K562 (cell line): ENCODE data around the gene DLG4. TPM values are rescaled to one million over a fixed set of nuclear protein-coding genes. Genes with fewer than 3 reads are reported as not detected.

Experiments
- ATAC-seq: fragments of 200-7000 bp; cut with Tn5 transposase; 3 replicates; pipeline ENCODE4 v1.9.1; 2020; ENCODE audit warnings: moderate library complexity
- BruUV-seq: library from RNA; stranded (reverse); fragments of 400-500 nt; replicated peaks from 2 replicates; lab custom pipeline; 2021; lab: Mats Ljungman, UMichigan
- CTCF ChIA-PET: fragments of 300-600 bp; formaldehyde crosslinking; extraction: SDS; loops from one replicate; lab custom pipeline; 2021; ENCODE audit warnings: low intra/inter-chr PET ratio; lab: Yijun Ruan, JAX
- POLR2A ChIA-PET: fragments of 300-600, 350-650 bp; sonication (Branson Sonifier 250); formaldehyde crosslinking; extraction: SDS; loops from one replicate; lab custom pipeline; 2021; ENCODE audit warnings: antibody characterized with exemption, inconsistent platforms; lab: Yijun Ruan, JAX
- DNase-seq, 4 experiments: peaks; one replicate each; pipeline versions ENCODE4 v3.0.0 to v3.0.0-alpha.2; 2011 to 2018; ENCODE audit warnings: low spot score in 3 of 4, mixed read lengths in 3 of 4; ENCODE audit errors: extremely low read depth in 1 of 4
- FAIRE-seq: peaks from 2 replicates; lab custom pipeline; 2011; peaks lifted over from hg19 to GRCh38; lab: Jason Lieb, UNC
- H2AFZ ChIP-seq: 2 replicates; pipeline ENCODE4 v1.6.0; 2011; ENCODE audit warnings: low read depth, low read length, control low read depth, inconsistent platforms
- H3K27ac ChIP-seq: fragments of 200-600 bp; 3 replicates; pipeline ENCODE4 v1.8.0; 2011; ENCODE audit warnings: low read depth, mild to moderate bottlenecking, control low read depth, inconsistent platforms, low read length, moderate library complexity, mixed read lengths; ENCODE audit errors: extremely low read depth
- H3K27me3 ChIP-seq, 2 experiments: fragments of 300-600 bp in 1 of 2; 2 replicates in 1 of 2; 3 replicates in 1 of 2; pipeline versions ENCODE4 v1.6.0 to v1.8.0; 2011; ENCODE audit warnings: inconsistent platforms in 2 of 2, low read length in 2 of 2, mild to moderate bottlenecking in 1 of 2, mixed read lengths in 1 of 2, moderate library complexity in 1 of 2; ENCODE audit not compliant: control insufficient read depth in 2 of 2, insufficient read depth in 2 of 2
- H3K36me3 ChIP-seq: fragments of 300-600 bp; 3 replicates; pipeline ENCODE4 v1.8.0; 2011; ENCODE audit warnings: mild to moderate bottlenecking, low read length, inconsistent platforms; ENCODE audit not compliant: control insufficient read depth, insufficient read depth
- H3K4me1 ChIP-seq, 2 experiments: fragments of 200-600 bp in 1 of 2; replicated peaks in 1 of 2; 2 replicates in 1 of 2; 3 replicates in 1 of 2; pipeline versions ENCODE4 v1.5.1 to v1.8.0; 2011; ENCODE audit warnings: inconsistent platforms in 2 of 2, low read length in 2 of 2, mild to moderate bottlenecking in 1 of 2, mixed read lengths in 1 of 2, moderate library complexity in 1 of 2; ENCODE audit not compliant: control insufficient read depth in 2 of 2, insufficient read depth in 2 of 2
- H3K4me2 ChIP-seq: 2 replicates; pipeline ENCODE4 v1.6.1; 2011; ENCODE audit warnings: low read length, control low read depth, inconsistent platforms, mixed read lengths; ENCODE audit not compliant: insufficient read depth
- H3K4me3 ChIP-seq: fragments of 200-600 bp; sonication (generic), shearing (Covaris generic); 2 replicates; pipeline ENCODE4 v1.5.1; 2016; ENCODE audit warnings: control low read depth, inconsistent platforms
- H3K79me2 ChIP-seq: fragments of 200-600 bp; 3 replicates; pipeline ENCODE4 v1.8.0; 2011; ENCODE audit warnings: low read length, inconsistent platforms; ENCODE audit not compliant: control insufficient read depth, insufficient read depth
- H3K9ac ChIP-seq, 2 experiments: 2 replicates each; pipeline versions ENCODE4 v1.6.0 to v1.6.1; 2011; ENCODE audit warnings: low read depth in 2 of 2, low read length in 2 of 2, control low read depth in 1 of 2, inconsistent platforms in 1 of 2, mild to moderate bottlenecking in 1 of 2, mixed read lengths in 1 of 2; ENCODE audit not compliant: insufficient read depth in 1 of 2
- H3K9me1 ChIP-seq: one replicate; pipeline ENCODE4 v1.6.0; 2011; ENCODE audit warnings: inconsistent platforms, mild to moderate bottlenecking, low read length, moderate library complexity; ENCODE audit not compliant: control insufficient read depth, insufficient read depth
- H3K9me3 ChIP-seq: replicated peaks from 2 replicates; pipeline ENCODE4 v1.5.1; 2011; ENCODE audit warnings: low read depth, low read length, inconsistent platforms; ENCODE audit not compliant: control insufficient read depth, insufficient read depth
- H4K20me1 ChIP-seq: replicated peaks from 2 replicates; pipeline ENCODE4 v1.6.1; 2011; ENCODE audit warnings: low read length, inconsistent platforms, mixed read lengths; ENCODE audit not compliant: control insufficient read depth, insufficient read depth
- ATF1 ChIP-seq, 2 experiments: fragments of 450-650 bp in 1 of 2; IDR thresholded peaks; 2 replicates each; pipeline ENCODE4 v1.6.1; 2016; ENCODE audit warnings: missing compliant biosample characterization in 1 of 2, missing genetic modification characterization in 1 of 2
- ATF7 ChIP-seq: fragments of 450-650 bp; IDR thresholded peaks from 2 replicates; pipeline ENCODE4 v1.7.1; 2014; ENCODE audit warnings: mild to moderate bottlenecking, moderate library complexity
- C11orf30 ChIP-seq: fragments of 450-650 bp; IDR thresholded peaks from 2 replicates; pipeline ENCODE4 v1.6.1; 2016; ENCODE audit warnings: low read depth, mild to moderate bottlenecking
- COPS2 ChIP-seq: fragments of 450-650 bp; conservative IDR thresholded peaks from 2 replicates; pipeline ENCODE4 v1.6.1; 2016; ENCODE audit warnings: mild to moderate bottlenecking, moderate library complexity
- CREB1 ChIP-seq, 2 experiments: sonication (generic) in 1 of 2; formaldehyde crosslinking in 1 of 2; IDR thresholded peaks; 2 replicates each; pipeline versions ENCODE4 v1.6.1 to v1.8.0; 2012 to 2022; ENCODE audit warnings: inconsistent platforms in 1 of 2, mild to moderate bottlenecking in 1 of 2, missing genetic modification reagents in 1 of 2, moderate library complexity in 1 of 2
- CREM ChIP-seq: IDR thresholded peaks from 2 replicates; pipeline ENCODE4 v1.6.1; 2014; ENCODE audit warnings: antibody characterized with exemption, low read depth
- DACH1 ChIP-seq: fragments of 450-650 bp; IDR thresholded peaks from 2 replicates; pipeline ENCODE4 v1.6.1; 2018; ENCODE audit not compliant: partially characterized antibody
- E2F3 ChIP-seq: fragments of 250-450 bp; sonication (Bioruptor Pico); IDR thresholded peaks from 2 replicates; pipeline ENCODE4 v1.4.0; 2020; ENCODE audit warnings: mild to moderate bottlenecking
- EGR1 ChIP-seq: fragments of 450-650 bp; conservative IDR thresholded peaks from 2 replicates; pipeline ENCODE4 v1.6.1; 2017; ENCODE audit warnings: mild to moderate bottlenecking
- JUN ChIP-seq, 2 experiments: sonication (generic) in 1 of 2; formaldehyde crosslinking in 1 of 2; IDR thresholded peaks; 2 replicates each; pipeline versions ENCODE4 v1.6.1 to v1.8.0; 2012 to 2022; ENCODE audit warnings: borderline replicate concordance in 2 of 2, mild to moderate bottlenecking in 2 of 2, improper control_type of control experiment in 1 of 2, low read depth in 1 of 2, low read length in 1 of 2, missing genetic modification reagents in 1 of 2
- JUND ChIP-seq, 2 experiments: IDR thresholded peaks; 2 replicates in 1 of 2; 3 replicates in 1 of 2; pipeline ENCODE4 v1.6.1; 2011; ENCODE audit warnings: borderline replicate concordance in 2 of 2, low read depth in 2 of 2, low read length in 2 of 2, improper control_type of control experiment in 1 of 2, missing biosample characterization in 1 of 2, missing genetic modification characterization in 1 of 2, missing genetic modification reagents in 1 of 2
- MTA1 ChIP-seq: fragments of 450-650 bp; IDR thresholded peaks from 2 replicates; pipeline ENCODE4 v1.6.1; 2017; ENCODE audit warnings: borderline replicate concordance
- SIN3B ChIP-seq: fragments of 450-650 bp; IDR thresholded peaks from 2 replicates; pipeline ENCODE4 v1.6.1; 2017; ENCODE audit warnings: low read depth, mild to moderate bottlenecking, moderate library complexity
- ZBTB7A ChIP-seq: IDR thresholded peaks from 2 replicates; pipeline ENCODE4 v1.6.1; 2011; ENCODE audit warnings: low read depth, mild to moderate bottlenecking, low read length, moderate library complexity, borderline replicate concordance; ENCODE audit not compliant: control insufficient read depth
- ZFX ChIP-seq: sonication (generic); formaldehyde crosslinking; IDR thresholded peaks from 2 replicates; pipeline ENCODE4 v1.8.0; 2022; ENCODE audit warnings: mild to moderate bottlenecking, missing genetic modification reagents, moderate library complexity
- ZKSCAN3 ChIP-seq: fragments of 250-450 bp; sonication (Bioruptor Pico); IDR thresholded peaks from 2 replicates; pipeline ENCODE4 v1.4.0; 2020
- ZNF445 ChIP-seq: fragments of 250-450 bp; sonication (Bioruptor Pico); IDR thresholded peaks from 2 replicates; pipeline ENCODE4 v1.4.0; 2020; ENCODE audit warnings: low read depth, mild to moderate bottlenecking, moderate library complexity
- WGBS: fragments of 100-300 bp; shearing (Covaris generic); methylation state at CpG from one replicate; pipeline ENCODE4 v1.1.6; 2016; ENCODE audit warnings: low coverage, mixed read lengths; ENCODE audit not compliant: insufficient coverage; ENCODE audit errors: missing lambda C conversion rate; 5-methylcytosine and 5-hydroxymethylcytosine counted together
- in situ Hi-C: fragments of 300-500 bp; cut with MboI; formaldehyde crosslinking; loops from 4 replicates; pipeline ENCODE4 v1.15.0; 2018; ENCODE audit warnings: inconsistent platforms, mixed read lengths
- intact Hi-C: fragments of 100-400 bp; cut with micrococcal nuclease; formaldehyde crosslinking; loops from 2 replicates; pipeline ENCODE4 v1.14.2; 2022
- polyA plus RNA-seq, 8 experiments: library from polyadenylated mRNA; depleted of rRNA in 4 of 8; stranded (reverse) in 5 of 8; unstranded in 3 of 8; fragments of >200 nt; fragmentation: Nextera tagmentation in 2 of 8; fragmentation: Illumina TruSeq in 1 of 8; extraction: Ambion mirVana in 2 of 8; extraction: Trizol in 1 of 8; gene quantifications; 2 replicates each; pipeline versions ENCODE4 v1.2.1 to v1.2.3, GENCODE V29; 2011 to 2014; ENCODE audit warnings: inconsistent platforms in 1 of 8, missing spikeins in 1 of 8
- total RNA-seq, 7 experiments: library from RNA; depleted of rRNA in 6 of 7; stranded (reverse); fragments of >200 nt in 6 of 7; fragmentation: Illumina TruSeq in 2 of 7; extraction: Trizol in 2 of 7; gene quantifications; 2 replicates each; pipeline versions ENCODE4 v1.2.1 to v1.2.3, GENCODE V29; 2011 to 2021; ENCODE audit warnings: low replicate concordance in 1 of 7
- TF ChIP-seq, protein P1 (sequence below), 2 experiments: fragments of 450-650 bp in 1 of 2; sonication (generic) in 1 of 2; formaldehyde crosslinking in 1 of 2; IDR thresholded peaks in 1 of 2; conservative IDR thresholded peaks in 1 of 2; 2 replicates each; pipeline versions ENCODE4 v1.6.1 to v1.8.1; 2016 to 2023; ENCODE audit warnings: mild to moderate bottlenecking in 2 of 2, moderate library complexity in 2 of 2, inconsistent platforms in 1 of 2, missing genetic modification reagents in 1 of 2
- TF ChIP-seq, protein P2 (sequence below): fragments of 250-450 bp; sonication (Bioruptor Pico); IDR thresholded peaks from 2 replicates; pipeline ENCODE4 v1.4.0; 2020

Gene DLG4
- total and polyA plus RNA-seq, 9 of the 15 experiments (the other 6 are each of a cell fraction or from before 2014, with no cell fraction given): 0.03 to 12.0 (median 4.1) TPM

DNA sequence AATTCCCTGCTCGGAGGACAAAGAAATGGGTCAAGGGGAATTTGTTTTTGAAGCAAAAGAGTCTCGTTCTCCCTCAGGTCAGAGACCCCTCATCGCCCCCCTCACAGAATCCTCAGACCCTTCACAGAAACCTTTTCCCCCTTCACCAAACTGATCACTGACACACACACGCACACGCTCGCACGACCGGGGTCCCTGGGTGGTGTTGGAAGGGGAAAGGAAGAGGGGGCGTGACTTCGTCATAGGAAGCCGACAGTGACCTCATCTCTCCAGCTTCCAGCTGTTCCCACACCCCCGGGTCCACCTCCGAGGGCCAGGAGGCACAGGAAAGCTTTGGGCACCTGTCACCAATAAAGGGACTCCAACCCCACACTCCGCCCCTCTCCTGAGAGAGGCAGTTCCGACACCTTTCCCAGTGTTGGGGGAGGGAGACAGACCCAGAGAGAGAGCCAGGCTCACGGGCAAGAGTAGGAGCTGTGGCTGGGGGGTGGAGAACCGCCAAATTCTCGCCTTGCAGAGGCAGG lies 41.6 kb downstream of the DLG4 start:
- no peaks in the 10 kb centered on the region for H3K36me3 ChIP-seq
- H3K79me2 ChIP-seq: no peaks in the 10 kb centered on the region
- peak; percentile 56 for ATAC-seq
- peak overlapping the region; percentile 88 for H3K4me2 ChIP-seq
- 0 out of 2 replicates have a peak, but pooled peaks cover 3% of the 10 kb centered on the region for H3K9me3 ChIP-seq
- H3K27me3 ChIP-seq: peaks cover 0 to 14% of the 10 kb centered on the region in 2 experiments; a peak in 2 of 5 replicates
- H4K20me1 ChIP-seq: no peaks in the 10 kb centered on the region
- in situ Hi-C loops (no loop called here), intact Hi-C loops (loop anchor here (1.0 kb wide), 1 partner anchor 126 kb away; no protein-coding TSS in a partner anchor)
- no peak overlapping the region; the same call in 2 of the 3 replicates for H3K27ac ChIP-seq
- FAIRE-seq: no peak
- H3K4me1 ChIP-seq: peaks cover 3 to 26% of the 10 kb centered on the region in 2 experiments; a peak in 3 of 5 replicates
- DNase-seq: peak in 3 of 4 experiments; percentile 28 to 40 (median 34)
- WGBS: 5% methylated on average over 11 of the region's 18 CpGs
- POLR2A ChIA-PET: interaction anchor here (0.8 kb wide), 1 partner anchor 11 kb away, joined by 3 read pairs; no protein-coding TSS in a partner anchor
- H3K4me3 ChIP-seq: peak overlapping the region; percentile 36
- CTCF ChIA-PET: interaction anchor here (0.6 to 2.2 kb wide), 3 partner anchors 130 to 264 kb away, joined by 3 to 11 read pairs (median 4); no protein-coding TSS in a partner anchor
- H3K9me1 ChIP-seq: no peaks in the 10 kb centered on the region
- peak overlapping the region; percentile 40 to 53; a peak in 3 of 4 replicates for H3K9ac ChIP-seq
- H2AFZ ChIP-seq: peak overlapping the region; percentile 92
- BruUV-seq: no TSS peak
- no peak; the same call in 1 of the 2 replicates for TF ChIP-seq SIN3B
- no peak for TF ChIP-seq COPS2
- no peak for TF ChIP-seq ATF1 (CRISPR knock-in tag; IDR thresholded peaks at IDR 0.05)
- TF ChIP-seq ATF1 (tag; IDR thresholded peaks at IDR 0.05): peak; percentile 76
- peak; percentile 53; the same call in 1 of the 2 replicates for TF ChIP-seq MTA1
- TF ChIP-seq DACH1: peak; percentile 26
- TF ChIP-seq JUN (IDR thresholded peaks at IDR 0.05; ENCODE audit: borderline replicate concordance, low read depth, low read length): 0 out of 2 replicates have a peak, but pooled peaks have one; percentile 8
- no peak for TF ChIP-seq JUN (CRISPR knock-in tag; IDR thresholded peaks at IDR 0.05; ENCODE audit: borderline replicate concordance)
- TF ChIP-seq ZFX (CRISPR knock-in tag): 0 out of 2 replicates have a peak, but pooled peaks have one; percentile 17
- no peak for TF ChIP-seq C11orf30
- TF ChIP-seq ZNF445 (CRISPR knock-in tag): no peak
- 0 out of 2 replicates have a peak, but pooled peaks have one; percentile 11 for TF ChIP-seq JUND (IDR thresholded peaks at IDR 0.05; ENCODE audit: borderline replicate concordance, low read depth, low read length)
- peak; percentile 34; the same call in 1 of the 3 replicates for TF ChIP-seq JUND (tag; IDR thresholded peaks at IDR 0.05; ENCODE audit: borderline replicate concordance, low read depth, low read length)
- peak; percentile 83 for TF ChIP-seq CREB1 (IDR thresholded peaks at IDR 0.05)
- TF ChIP-seq CREB1 (CRISPR knock-in tag; IDR thresholded peaks at IDR 0.05): peak; percentile 18; the same call in 1 of the 2 replicates
- TF ChIP-seq, protein P1, sequence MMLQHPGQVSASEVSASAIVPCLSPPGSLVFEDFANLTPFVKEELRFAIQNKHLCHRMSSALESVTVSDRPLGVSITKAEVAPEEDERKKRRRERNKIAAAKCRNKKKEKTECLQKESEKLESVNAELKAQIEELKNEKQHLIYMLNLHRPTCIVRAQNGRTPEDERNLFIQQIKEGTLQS (IDR thresholded peaks at IDR 0.05): peak; percentile 72
- TF ChIP-seq, protein P1 (CRISPR knock-in tag; conservative IDR thresholded peaks at IDR 0.05): no peak
- peak; percentile 68 for TF ChIP-seq ATF7
- peak; percentile 90 for TF ChIP-seq CREM
- no peak for TF ChIP-seq E2F3 (CRISPR knock-in tag)
- TF ChIP-seq EGR1: peak; percentile 76
- peak; percentile 40; the same call in 1 of the 2 replicates for TF ChIP-seq ZBTB7A
- TF ChIP-seq ZKSCAN3 (CRISPR knock-in tag): no peak
- TF ChIP-seq, protein P2, sequence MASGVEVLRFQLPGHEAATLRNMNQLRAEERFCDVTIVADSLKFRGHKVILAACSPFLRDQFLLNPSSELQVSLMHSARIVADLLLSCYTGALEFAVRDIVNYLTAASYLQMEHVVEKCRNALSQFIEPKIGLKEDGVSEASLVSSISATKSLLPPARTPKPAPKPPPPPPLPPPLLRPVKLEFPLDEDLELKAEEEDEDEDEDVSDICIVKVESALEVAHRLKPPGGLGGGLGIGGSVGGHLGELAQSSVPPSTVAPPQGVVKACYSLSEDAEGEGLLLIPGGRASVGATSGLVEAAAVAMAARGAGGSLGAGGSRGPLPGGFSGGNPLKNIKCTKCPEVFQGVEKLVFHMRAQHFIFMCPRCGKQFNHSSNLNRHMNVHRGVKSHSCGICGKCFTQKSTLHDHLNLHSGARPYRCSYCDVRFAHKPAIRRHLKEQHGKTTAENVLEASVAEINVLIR: peak; percentile 23; the same call in 1 of the 2 replicates
